Choroid plexus epithelial cell (primary cell): ENCODE measurements around the gene MUL1.

Source experiments
- DNase-seq: peaks from one replicate; pipeline ENCODE4 v3.0.0-alpha.2; 2010; ENCODE audit warnings: low read depth
- H3K4me3 ChIP-seq: 2 replicates; pipeline ENCODE4 v1.5.1; 2011; ENCODE audit warnings: low read depth, mild to moderate bottlenecking, control low read depth, low read length, moderate library complexity
- TF ChIP-seq, protein P1 (sequence below): conservative IDR thresholded peaks from 2 replicates; pipeline ENCODE4 v1.5.1; 2011; ENCODE audit warnings: low read depth, mild to moderate bottlenecking, control low read depth, inconsistent platforms, low read length, moderate library complexity

The MUL1 gene

DNA sequence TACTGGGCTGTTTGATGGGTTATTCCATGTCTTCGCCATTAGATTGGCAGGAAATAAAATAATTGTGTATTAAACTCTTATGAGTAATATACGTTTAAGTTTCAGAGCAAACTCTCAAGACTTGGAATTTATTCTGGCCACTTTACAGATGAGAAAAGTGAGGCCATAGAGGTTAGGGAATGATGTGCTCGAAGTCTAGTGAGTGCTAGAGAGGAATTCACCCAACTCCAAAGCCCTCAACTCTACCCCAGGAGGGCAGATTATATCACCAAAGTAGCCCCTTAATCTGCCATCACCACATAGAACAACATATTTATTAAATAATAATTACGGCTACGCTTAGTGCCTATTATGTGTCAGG lies 440 bp upstream of the MUL1 start:
- no peak for DNase-seq
- TF ChIP-seq, protein P1, sequence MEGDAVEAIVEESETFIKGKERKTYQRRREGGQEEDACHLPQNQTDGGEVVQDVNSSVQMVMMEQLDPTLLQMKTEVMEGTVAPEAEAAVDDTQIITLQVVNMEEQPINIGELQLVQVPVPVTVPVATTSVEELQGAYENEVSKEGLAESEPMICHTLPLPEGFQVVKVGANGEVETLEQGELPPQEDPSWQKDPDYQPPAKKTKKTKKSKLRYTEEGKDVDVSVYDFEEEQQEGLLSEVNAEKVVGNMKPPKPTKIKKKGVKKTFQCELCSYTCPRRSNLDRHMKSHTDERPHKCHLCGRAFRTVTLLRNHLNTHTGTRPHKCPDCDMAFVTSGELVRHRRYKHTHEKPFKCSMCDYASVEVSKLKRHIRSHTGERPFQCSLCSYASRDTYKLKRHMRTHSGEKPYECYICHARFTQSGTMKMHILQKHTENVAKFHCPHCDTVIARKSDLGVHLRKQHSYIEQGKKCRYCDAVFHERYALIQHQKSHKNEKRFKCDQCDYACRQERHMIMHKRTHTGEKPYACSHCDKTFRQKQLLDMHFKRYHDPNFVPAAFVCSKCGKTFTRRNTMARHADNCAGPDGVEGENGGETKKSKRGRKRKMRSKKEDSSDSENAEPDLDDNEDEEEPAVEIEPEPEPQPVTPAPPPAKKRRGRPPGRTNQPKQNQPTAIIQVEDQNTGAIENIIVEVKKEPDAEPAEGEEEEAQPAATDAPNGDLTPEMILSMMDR: no peak
- peak overlapping the region; percentile 98 for H3K4me3 ChIP-seq

GRCh38 chr1:20507248-20507563 lies 745 bp downstream of the MUL1 start:
- peak overlapping the region; percentile 98 for H3K4me3 ChIP-seq
- TF ChIP-seq, protein P1: no peak
- no peak for DNase-seq

DNA sequence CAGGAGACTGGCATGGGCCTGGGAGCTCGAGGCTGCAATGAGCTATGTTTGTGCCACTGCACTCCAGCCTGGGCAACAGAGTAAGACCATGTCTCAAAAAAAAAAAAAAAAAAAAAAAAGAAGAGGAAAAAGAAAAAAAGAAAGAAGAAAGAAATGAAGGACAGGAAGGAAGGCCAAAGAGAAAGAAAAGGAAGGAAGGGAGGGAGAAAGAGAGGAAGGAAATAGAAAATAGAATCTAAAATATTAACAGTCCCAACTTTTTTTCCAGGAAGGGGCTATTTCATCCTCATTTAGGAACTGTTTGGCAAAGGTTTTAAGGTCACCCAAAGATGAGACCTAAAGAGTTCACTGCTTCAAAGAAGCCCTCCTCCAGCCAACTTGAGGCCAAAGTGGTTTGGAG lies 2.5 kb downstream of the MUL1 start:
- TF ChIP-seq, protein P1: no peak
- no peak overlapping the region for H3K4me3 ChIP-seq
- no peak for DNase-seq

GRCh38 chr1:20500716-20501115 lies 7.2 kb downstream of the MUL1 start:
- TF ChIP-seq, protein P1: no peak
- DNase-seq: no peak
- no peak overlapping the region for H3K4me3 ChIP-seq

GRCh38 chr1:20499718-20500117 lies 8.2 kb downstream of the MUL1 start:
- DNase-seq: no peak
- TF ChIP-seq, protein P1: no peak
- no peak overlapping the region for H3K4me3 ChIP-seq

DNA sequence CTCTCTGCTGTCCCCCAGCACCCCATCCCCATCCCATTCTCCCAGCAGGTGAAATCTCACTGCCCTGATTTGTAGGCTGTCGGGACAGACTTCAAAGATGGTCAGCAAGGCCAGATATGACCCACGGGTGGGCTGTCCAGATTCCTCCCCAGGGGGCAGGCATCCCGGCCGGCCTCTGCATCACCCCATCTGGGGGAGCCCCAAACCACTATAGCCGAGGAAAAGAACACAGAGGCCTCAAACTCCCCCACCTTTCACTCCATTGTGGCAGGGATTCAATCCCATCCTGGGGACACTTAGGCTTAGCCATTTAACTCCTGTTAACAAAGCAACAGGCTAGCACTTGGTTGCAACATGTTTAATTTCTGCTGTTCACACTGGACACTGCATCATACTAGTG lies 8.8 kb downstream of the MUL1 start:
- no peak overlapping the region for H3K4me3 ChIP-seq
- TF ChIP-seq, protein P1: no peak

DNA sequence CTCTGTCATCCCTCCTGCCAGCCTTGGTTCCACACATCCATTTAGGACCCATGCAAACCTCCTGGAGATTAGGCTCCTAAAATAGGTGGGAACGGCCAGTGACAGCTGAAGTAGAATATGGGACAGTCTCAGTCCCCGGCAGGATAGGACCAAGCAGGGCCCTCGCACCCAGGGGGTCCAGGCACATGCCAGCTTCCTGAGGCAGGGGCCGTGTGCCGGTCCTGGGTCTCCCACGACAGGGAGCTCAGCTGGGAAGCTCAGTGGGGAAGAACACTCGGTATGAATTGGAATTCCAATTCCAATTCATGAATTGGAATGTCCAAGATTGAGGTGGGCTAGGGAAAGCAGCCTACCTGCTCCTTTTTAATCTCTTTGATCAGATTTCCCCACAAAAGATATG lies 9.8 kb downstream of the MUL1 start:
- DNase-seq: no peak
- no peak overlapping the region for H3K4me3 ChIP-seq
- TF ChIP-seq, protein P1: no peak

More for the DNA sequence above, 8.8 kb downstream of the MUL1 start:
- no peak for DNase-seq
